ENCODE measurements around the gene TRMT6. TPM values are rescaled to one million over a fixed set of nuclear protein-coding genes. Genes with fewer than 3 reads are reported as not detected.

TRMT6 gene
- total RNA-seq, 2 donors from 2014 or later: 12.8 to 14.6 TPM

DNA sequence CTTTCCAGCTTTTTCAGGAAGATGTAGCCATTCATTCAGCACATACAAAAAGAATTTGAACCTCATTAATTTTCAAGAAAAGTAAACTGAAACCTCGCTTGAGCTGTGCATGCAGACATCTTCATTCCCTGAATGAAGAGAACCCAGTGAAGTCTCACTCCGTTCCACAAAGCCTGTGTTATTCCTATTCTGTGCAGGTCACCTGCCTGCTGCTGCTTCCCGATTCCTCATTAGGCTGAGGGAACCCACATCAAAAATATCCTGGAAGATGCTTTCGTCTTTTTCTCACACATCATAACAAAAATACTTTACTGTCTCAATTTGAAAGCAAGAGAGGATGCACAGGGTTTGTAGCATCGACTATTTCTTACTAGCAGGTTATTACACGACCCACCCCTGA is 40.1 kb downstream of the TRMT6 start:
- no peak for DNase-seq
- Mint-ChIP-seq H3K4me1 (peaks cover 11% of the 10 kb centered on the region), H3K36me3 (ENCODE audit: low read depth) (no peaks in the 10 kb centered on the region), H3K27ac (no peak overlapping the region), H3K27me3 (peaks cover 62% of the 10 kb centered on the region), H3K4me3 (no peak overlapping the region)
- no peak for ATAC-seq
- H3K9me3 ChIP-seq (ENCODE audit: control insufficient read depth, low read length, poor library complexity, severe bottlenecking): no peaks in the 10 kb centered on the region

DNA sequence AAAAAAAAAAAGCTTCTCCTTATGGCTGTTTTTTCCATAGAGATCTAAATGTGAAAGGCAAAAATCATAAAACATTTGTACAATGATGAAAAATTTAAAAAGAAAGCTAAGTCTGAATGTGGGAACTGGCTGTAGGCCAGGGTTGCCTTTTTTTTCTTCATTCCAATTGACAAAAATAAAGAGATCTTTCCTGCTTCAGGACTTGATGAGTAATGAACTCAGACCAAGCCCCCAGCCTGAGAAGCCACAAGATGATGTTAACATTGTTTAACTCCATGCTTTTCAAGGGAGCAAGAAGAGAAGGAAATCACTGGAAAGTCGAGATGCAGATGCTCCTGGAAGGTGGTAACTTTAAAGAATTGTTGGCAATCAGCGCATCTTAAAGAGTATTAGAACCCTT is 41.4 kb downstream of the TRMT6 start:
- Mint-ChIP-seq H3K36me3 (ENCODE audit: low read depth) (no peaks in the 10 kb centered on the region), H3K4me1 (peaks cover 11% of the 10 kb centered on the region), H3K27ac (no peak overlapping the region), H3K27me3 (peaks cover 65% of the 10 kb centered on the region), H3K4me3 (no peak overlapping the region)
- H3K9me3 ChIP-seq (ENCODE audit: control insufficient read depth, low read length, poor library complexity, severe bottlenecking): no peaks in the 10 kb centered on the region
- DNase-seq (no peak), ATAC-seq (no peak)

GRCh38 chr20:5900908-5901307 is 49.4 kb downstream of the TRMT6 start:
- DNase-seq: no peak
- Mint-ChIP-seq H3K4me1 (no peaks in the 10 kb centered on the region), H3K4me3 (no peak overlapping the region)

DNA sequence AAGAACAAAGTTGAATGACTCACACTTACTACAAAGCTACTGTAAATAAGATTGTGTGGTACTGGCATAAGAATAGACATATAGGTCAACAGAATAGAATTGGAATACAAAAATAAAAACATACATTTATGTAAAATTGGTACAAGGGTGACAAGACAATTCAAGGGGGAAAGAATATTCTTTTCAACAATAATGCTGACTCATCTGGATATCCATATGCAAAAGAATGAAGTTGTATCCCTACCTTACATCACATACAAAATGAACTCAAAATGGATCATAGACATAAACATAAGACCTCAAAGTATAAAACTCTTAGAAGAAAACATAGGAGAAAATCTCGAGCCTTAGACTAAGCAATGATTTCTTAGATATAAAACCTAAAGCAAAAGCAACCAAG is 50.9 kb downstream of the TRMT6 start:
- Mint-ChIP-seq H3K4me1 (no peaks in the 10 kb centered on the region), H3K36me3 (ENCODE audit: low read depth) (peaks cover 3% of the 10 kb centered on the region), H3K27me3 (peaks cover 23% of the 10 kb centered on the region), H3K4me3 (no peak overlapping the region), H3K27ac (no peak overlapping the region)
- no peak for DNase-seq
- no peak for ATAC-seq
- no peaks in the 10 kb centered on the region for H3K9me3 ChIP-seq (ENCODE audit: control insufficient read depth, low read length, poor library complexity, severe bottlenecking)

More at GRCh38 chr20:5900908-5901307, 49.4 kb downstream of the TRMT6 start:
- no peak for ATAC-seq
- Mint-ChIP-seq H3K27me3 (peaks cover 36% of the 10 kb centered on the region), H3K36me3 (ENCODE audit: low read depth) (peaks cover 3% of the 10 kb centered on the region), H3K27ac (no peak overlapping the region)
- no peaks in the 10 kb centered on the region for H3K9me3 ChIP-seq (ENCODE audit: control insufficient read depth, low read length, poor library complexity, severe bottlenecking)

DNA sequence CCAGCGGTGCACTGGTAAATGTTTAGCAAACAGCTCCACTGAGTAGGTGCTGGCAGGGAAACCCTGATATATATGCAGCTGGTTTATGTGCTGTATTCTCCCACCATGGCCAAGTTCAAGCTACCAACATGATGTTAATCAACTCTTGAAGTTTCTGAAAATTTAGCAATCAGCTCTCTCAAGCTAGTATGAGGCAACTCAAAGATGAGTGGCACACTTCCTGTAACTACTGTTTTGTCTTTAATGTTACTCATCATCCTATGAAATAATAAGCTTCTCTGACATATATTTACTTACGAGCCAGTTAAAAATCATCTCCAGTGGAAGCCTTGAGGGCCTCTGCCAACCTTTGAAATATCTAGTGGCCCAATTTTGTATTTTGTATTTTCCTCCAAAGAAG is 54.7 kb downstream of the TRMT6 start:
- Mint-ChIP-seq H3K27me3 (no peaks in the 10 kb centered on the region), H3K4me1 (no peaks in the 10 kb centered on the region), H3K27ac (no peak overlapping the region), H3K36me3 (ENCODE audit: low read depth) (peaks cover 3% of the 10 kb centered on the region), H3K4me3 (no peak overlapping the region)
- ATAC-seq (no peak), DNase-seq (no peak)
- H3K9me3 ChIP-seq (ENCODE audit: control insufficient read depth, low read length, poor library complexity, severe bottlenecking): no peaks in the 10 kb centered on the region

- no peaks in the 10 kb centered on the region for H3K9me3 ChIP-seq (ENCODE audit: control insufficient read depth, low read length, poor library complexity, severe bottlenecking)
- Mint-ChIP-seq H3K27ac (no peak overlapping the region), H3K27me3 (no peaks in the 10 kb centered on the region), H3K36me3 (ENCODE audit: low read depth) (peaks cover 3% of the 10 kb centered on the region), H3K4me3 (no peak overlapping the region), H3K4me1 (no peaks in the 10 kb centered on the region)
- ATAC-seq (no peak), DNase-seq (no peak)
These were observed 56.7 kb downstream of the TRMT6 start for GRCh38 chr20:5893621-5894020.

DNA sequence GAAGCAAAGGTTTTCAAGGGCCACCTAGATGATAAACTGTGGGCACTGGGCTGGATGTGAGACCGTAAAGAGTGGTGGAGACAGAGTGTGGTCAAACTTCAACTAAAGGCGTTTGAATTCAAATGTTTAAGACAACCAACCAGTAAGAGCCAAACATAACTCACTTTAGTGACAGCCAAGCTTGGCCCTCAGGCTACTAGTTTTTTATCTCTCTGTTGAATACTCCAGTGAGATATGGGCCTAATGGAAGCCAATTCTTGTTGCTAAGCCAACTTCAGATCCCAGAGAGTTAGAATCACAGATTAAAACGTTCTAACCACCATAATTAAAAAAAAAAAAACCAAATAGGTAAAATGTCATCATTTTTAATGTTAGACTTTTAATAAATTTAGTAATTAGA is 57.3 kb downstream of the TRMT6 start:
- Mint-ChIP-seq H3K36me3 (ENCODE audit: low read depth) (peaks cover 3% of the 10 kb centered on the region), H3K4me3 (no peak overlapping the region), H3K27ac (no peak overlapping the region), H3K4me1 (no peaks in the 10 kb centered on the region), H3K27me3 (no peaks in the 10 kb centered on the region)
- ATAC-seq (no peak), DNase-seq (no peak)
- H3K9me3 ChIP-seq (ENCODE audit: control insufficient read depth, low read length, poor library complexity, severe bottlenecking): no peaks in the 10 kb centered on the region

GRCh38 chr20:5890773-5891441 is 59.4 kb downstream of the TRMT6 start:
- Mint-ChIP-seq H3K36me3 (ENCODE audit: low read depth) (no peaks in the 10 kb centered on the region), H3K27ac (no peak overlapping the region), H3K27me3 (no peaks in the 10 kb centered on the region), H3K4me3 (no peak overlapping the region), H3K4me1 (no peaks in the 10 kb centered on the region)
- ATAC-seq (no peak), DNase-seq (no peak)
- H3K9me3 ChIP-seq (ENCODE audit: control insufficient read depth, low read length, poor library complexity, severe bottlenecking): no peaks in the 10 kb centered on the region

GRCh38 chr20:5888041-5888440 is 62.3 kb downstream of the TRMT6 start:
- no peak for ATAC-seq
- H3K9me3 ChIP-seq (ENCODE audit: control insufficient read depth, low read length, poor library complexity, severe bottlenecking): no peaks in the 10 kb centered on the region
- Mint-ChIP-seq H3K36me3 (ENCODE audit: low read depth) (peaks cover under 1% of the 10 kb centered on the region), H3K4me3 (no peak overlapping the region), H3K4me1 (no peaks in the 10 kb centered on the region), H3K27me3 (peaks cover 10% of the 10 kb centered on the region), H3K27ac (no peak overlapping the region)
- no peak for DNase-seq

DNA sequence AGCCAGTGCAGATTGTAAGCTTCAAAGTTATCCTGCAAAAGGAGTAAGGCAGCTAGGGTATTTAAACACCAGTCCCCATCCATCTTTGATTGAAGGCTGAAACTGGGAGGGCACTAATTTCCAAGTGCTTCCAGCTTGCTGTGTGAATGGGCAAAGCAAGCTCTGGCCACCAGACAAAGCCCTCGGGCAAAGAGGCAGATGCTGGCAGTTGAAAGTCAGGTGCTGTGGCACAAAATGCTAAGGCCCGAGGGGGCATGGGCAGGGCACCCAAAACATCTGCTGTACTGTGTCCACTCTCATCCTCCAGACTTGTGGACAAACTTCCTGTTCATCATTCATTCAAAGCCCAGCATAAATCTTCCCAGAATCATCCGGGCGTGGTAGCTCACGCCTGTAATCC is 62.9 kb downstream of the TRMT6 start:
- DNase-seq: no peak
- no peaks in the 10 kb centered on the region for H3K4me1 Mint-ChIP-seq
- H3K36me3 Mint-ChIP-seq (ENCODE audit: low read depth): peaks cover 2% of the 10 kb centered on the region
- H3K4me3 Mint-ChIP-seq: no peak overlapping the region
- ATAC-seq: no peak
- H3K27ac Mint-ChIP-seq: no peak overlapping the region
- peaks cover 11% of the 10 kb centered on the region for H3K27me3 Mint-ChIP-seq
- H3K9me3 ChIP-seq (ENCODE audit: control insufficient read depth, low read length, poor library complexity, severe bottlenecking): no peaks in the 10 kb centered on the region

Other genes starting within 250 kb of the TRMT6 start
- 1 to 10 TPM; 9.2 to 9.4 TPM for gene SHLD1, start 200.1 kb downstream of the TRMT6 start, total RNA-seq
- under 1 TPM; 0.13 to 0.15 TPM for gene CHGB, start 39.0 kb downstream of the TRMT6 start, total RNA-seq
- 1 to 10 TPM; 2.8 to 3.4 TPM for gene MCM8, start 119 bp upstream of the TRMT6 start, total RNA-seq
- 10 to 100 TPM; 19.7 to 21.9 TPM for gene CRLS1, start 55.6 kb upstream of the TRMT6 start, total RNA-seq
- not detected for gene LRRN4, start 103.5 kb upstream of the TRMT6 start, total RNA-seq
- gene FERMT1, start 172.5 kb upstream of the TRMT6 start, total RNA-seq: under 1 TPM in 1 of 2 donors, not detected in 1; 0.16 TPM